Suprapubic skin (tissue), 3 donors: ENCODE data around the gene GPR160.

Source experiments
- POLR2AphosphoS5 ChIP-seq, 3 donors: sonication (generic); formaldehyde crosslinking; IDR thresholded peaks; one replicate each; pipeline ENCODE4 v1.6.1; 2017; ENCODE audit warnings: antibody characterized with exemption in 3 of 3
- TF ChIP-seq, protein P1 (sequence below), 2 donors: fragments of 200-600 bp in 1 of 2; fragments of 450-650 bp in 1 of 2; sonication (generic) in 1 of 2; IDR thresholded peaks; one replicate each; pipeline ENCODE4 v1.5.1; 2016 to 2019; ENCODE audit warnings: antibody characterized with exemption in 2 of 2, mild to moderate bottlenecking in 1 of 2, moderate library complexity in 1 of 2

DNA sequence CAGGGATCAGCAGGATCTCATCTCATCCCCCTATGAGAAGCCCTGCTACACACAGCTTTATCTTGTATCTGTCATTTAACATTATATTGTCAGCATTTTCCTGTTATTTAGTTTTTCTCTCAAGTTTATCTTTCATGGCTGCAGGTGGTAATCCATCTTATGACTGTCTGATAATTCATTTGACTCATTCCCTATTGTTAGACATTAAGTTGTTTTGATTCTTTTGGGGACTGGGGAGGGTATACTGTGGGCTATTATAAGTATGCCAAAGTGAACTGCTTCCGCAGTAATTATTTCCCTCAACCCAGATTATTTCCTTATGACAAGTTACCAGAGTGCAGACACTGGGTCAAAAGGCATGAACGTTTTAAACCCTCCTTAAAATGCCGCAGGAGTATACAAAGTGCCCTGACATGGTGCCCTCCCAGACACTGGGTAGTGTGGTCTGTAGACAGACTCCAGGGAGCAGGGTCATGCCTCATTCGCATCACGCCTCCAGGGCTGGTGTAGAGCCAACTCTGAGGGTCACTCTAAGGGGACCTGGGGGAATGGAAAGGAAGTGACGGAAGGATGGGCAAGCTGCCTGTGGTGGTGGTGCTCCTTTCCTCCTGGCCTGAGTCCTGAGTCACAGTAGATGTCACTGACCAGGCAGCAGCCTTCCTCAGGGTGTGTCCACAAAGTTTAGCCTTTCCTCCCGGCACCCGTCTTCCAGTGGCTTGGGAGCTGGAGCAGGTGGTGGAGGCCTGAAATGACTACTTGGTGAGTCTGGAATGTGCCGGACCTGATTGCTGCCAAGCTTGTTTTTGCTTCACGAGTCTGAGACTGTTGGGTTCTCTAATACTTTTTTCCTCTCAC lies 11.6 kb downstream of the GPR160 start:
- TF ChIP-seq, protein P1, sequence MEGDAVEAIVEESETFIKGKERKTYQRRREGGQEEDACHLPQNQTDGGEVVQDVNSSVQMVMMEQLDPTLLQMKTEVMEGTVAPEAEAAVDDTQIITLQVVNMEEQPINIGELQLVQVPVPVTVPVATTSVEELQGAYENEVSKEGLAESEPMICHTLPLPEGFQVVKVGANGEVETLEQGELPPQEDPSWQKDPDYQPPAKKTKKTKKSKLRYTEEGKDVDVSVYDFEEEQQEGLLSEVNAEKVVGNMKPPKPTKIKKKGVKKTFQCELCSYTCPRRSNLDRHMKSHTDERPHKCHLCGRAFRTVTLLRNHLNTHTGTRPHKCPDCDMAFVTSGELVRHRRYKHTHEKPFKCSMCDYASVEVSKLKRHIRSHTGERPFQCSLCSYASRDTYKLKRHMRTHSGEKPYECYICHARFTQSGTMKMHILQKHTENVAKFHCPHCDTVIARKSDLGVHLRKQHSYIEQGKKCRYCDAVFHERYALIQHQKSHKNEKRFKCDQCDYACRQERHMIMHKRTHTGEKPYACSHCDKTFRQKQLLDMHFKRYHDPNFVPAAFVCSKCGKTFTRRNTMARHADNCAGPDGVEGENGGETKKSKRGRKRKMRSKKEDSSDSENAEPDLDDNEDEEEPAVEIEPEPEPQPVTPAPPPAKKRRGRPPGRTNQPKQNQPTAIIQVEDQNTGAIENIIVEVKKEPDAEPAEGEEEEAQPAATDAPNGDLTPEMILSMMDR (IDR thresholded peaks at IDR 0.05): no peak
- TF ChIP-seq POLR2AphosphoS5 (IDR thresholded peaks at IDR 0.05): no peak
